ENCODE measurements around the gene TAS2R38. TPM values are rescaled to one million over a fixed set of nuclear protein-coding genes. Genes with fewer than 3 reads are reported as not detected.

Gene TAS2R38
- polyA plus RNA-seq (2013): not detected in 2 replicates

DNA sequence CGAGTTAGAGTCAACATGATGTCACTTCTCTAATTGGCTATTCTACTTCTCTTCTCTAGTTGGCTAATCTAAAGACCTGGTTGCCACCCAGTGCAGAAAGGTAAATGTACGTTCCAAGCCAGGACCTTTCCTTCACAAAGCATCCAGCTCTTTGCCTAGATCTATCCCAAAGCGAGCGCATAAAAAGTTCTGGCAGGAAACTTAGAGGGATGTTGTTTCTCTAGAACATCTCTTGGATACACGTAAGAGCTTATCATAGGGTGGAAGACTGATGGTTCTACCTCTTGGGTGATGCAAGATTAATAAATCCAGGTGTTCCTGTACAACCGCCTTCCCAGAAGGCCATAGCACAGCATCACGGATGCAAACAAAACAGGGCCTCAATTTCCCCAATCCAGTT lies at the start of gene TAS2R38:
Gene TAS2R38, minus strand, starts transcription at position 101 of the 400 bp plus-strand sequence. Its CDS starts 84 bp downstream, at position 17.
- no peak within 1 kb of the TSS for H3K27ac ChIP-seq (ENCODE audit: low read depth, low read length)
- no peaks in the 10 kb centered on the region for H3K27me3 ChIP-seq (ENCODE audit: insufficient read depth, low read length)
- no peak within 1 kb of the TSS for H3K4me3 ChIP-seq (ENCODE audit: low read depth, low read length)
- no CpG with 5 or more reads among the region's 7 CpGs for WGBS (ENCODE audit: extremely low coverage, insufficient coverage, insufficient read length)
- H2AK5ac ChIP-seq (ENCODE audit: low read length): no peak within 1 kb of the TSS
- H2BK5ac ChIP-seq (ENCODE audit: low read depth, low read length, poor library complexity): no peak within 1 kb of the TSS
- no peak within 1 kb of the TSS for H2BK120ac ChIP-seq (ENCODE audit: insufficient read depth, low read length, poor library complexity)
- H3K23ac ChIP-seq (ENCODE audit: low read length): no peak within 1 kb of the TSS
- H4K12ac ChIP-seq (ENCODE audit: low read depth, low read length): no peak within 1 kb of the TSS
- H2AFZ ChIP-seq (ENCODE audit: insufficient read depth, low read length, poor library complexity): no peak within 1 kb of the TSS
- H3K4ac ChIP-seq (ENCODE audit: low read depth, low read length): no peak within 1 kb of the TSS
- no peak within 1 kb of the TSS for H3K9ac ChIP-seq (ENCODE audit: low read length)
- H3K36me3 ChIP-seq (ENCODE audit: control insufficient read depth in 1 of 2, insufficient read depth in 2 of 2, low read length in 2 of 2): no peaks in the 10 kb centered on the region
- no peaks in the 10 kb centered on the region for H3K9me3 ChIP-seq (ENCODE audit: insufficient read depth, low read depth, low read length)
- no peaks in the 10 kb centered on the region for H3K79me1 ChIP-seq (ENCODE audit: low read length)
- H4K8ac ChIP-seq (ENCODE audit: low read depth, low read length): no peak within 1 kb of the TSS
- peaks cover 0 to 2% of the 10 kb centered on the region in 2 experiments for H3K4me1 ChIP-seq (ENCODE audit: control insufficient read depth in 1 of 2, insufficient read depth in 2 of 2, low read length in 2 of 2)
- H4K91ac ChIP-seq (ENCODE audit: low read depth, low read length): no peak within 1 kb of the TSS
- H3K14ac ChIP-seq (ENCODE audit: low read length): no peak within 1 kb of the TSS
- no peak for DNase-seq
- no peak within 1 kb of the TSS for H2BK12ac ChIP-seq (ENCODE audit: low read length)
- no peaks in the 10 kb centered on the region for H3K79me2 ChIP-seq (ENCODE audit: control insufficient read depth, insufficient read depth, low read length, poor library complexity)
- no peak within 1 kb of the TSS for H3K18ac ChIP-seq (ENCODE audit: low read length)
- no peak within 1 kb of the TSS for H3K4me2 ChIP-seq (ENCODE audit: low read length)

- no peak for DNase-seq
- whole genome bisulfite sequencing (ENCODE audit: extremely low coverage, insufficient coverage, insufficient read length): no CpG with 5 or more reads among the region's 2 CpGs
- H3K4me1 ChIP-seq (ENCODE audit: control insufficient read depth in 1 of 2, insufficient read depth in 2 of 2, low read length in 2 of 2): no peaks in the 10 kb centered on the region
- no peak overlapping the region for H2AK5ac ChIP-seq (ENCODE audit: low read length)
- H3K23ac ChIP-seq (ENCODE audit: low read length): no peak overlapping the region
- H3K9me3 ChIP-seq (ENCODE audit: insufficient read depth, low read depth, low read length): no peaks in the 10 kb centered on the region
- H3K27me3 ChIP-seq (ENCODE audit: insufficient read depth, low read length): no peaks in the 10 kb centered on the region
- H4K12ac ChIP-seq (ENCODE audit: low read depth, low read length): no peak overlapping the region
- no peak overlapping the region for H3K14ac ChIP-seq (ENCODE audit: low read length)
- no peaks in the 10 kb centered on the region for H3K79me1 ChIP-seq (ENCODE audit: low read length)
- H4K8ac ChIP-seq (ENCODE audit: low read depth, low read length): no peak overlapping the region
- H2BK5ac ChIP-seq (ENCODE audit: low read depth, low read length, poor library complexity): no peak overlapping the region
- H3K36me3 ChIP-seq (ENCODE audit: control insufficient read depth in 1 of 2, insufficient read depth in 2 of 2, low read length in 2 of 2): no peaks in the 10 kb centered on the region
- no peak overlapping the region for H3K4me2 ChIP-seq (ENCODE audit: low read length)
- H3K79me2 ChIP-seq (ENCODE audit: control insufficient read depth, insufficient read depth, low read length, poor library complexity): no peaks in the 10 kb centered on the region
- H4K91ac ChIP-seq (ENCODE audit: low read depth, low read length): no peak overlapping the region
- no peak overlapping the region for H3K9ac ChIP-seq (ENCODE audit: low read length)
- no peak overlapping the region for H3K4ac ChIP-seq (ENCODE audit: low read depth, low read length)
- no peak overlapping the region for H2BK12ac ChIP-seq (ENCODE audit: low read length)
- no peak overlapping the region for H2BK120ac ChIP-seq (ENCODE audit: insufficient read depth, low read length, poor library complexity)
- no peak overlapping the region for H3K4me3 ChIP-seq (ENCODE audit: low read depth, low read length)
- no peak overlapping the region for H2AFZ ChIP-seq (ENCODE audit: insufficient read depth, low read length, poor library complexity)
- H3K27ac ChIP-seq (ENCODE audit: low read depth, low read length): no peak overlapping the region
- no peak overlapping the region for H3K18ac ChIP-seq (ENCODE audit: low read length)
These were observed 44.6 kb upstream of the TAS2R38 start for GRCh38 chr7:142018154-142018553.

DNA sequence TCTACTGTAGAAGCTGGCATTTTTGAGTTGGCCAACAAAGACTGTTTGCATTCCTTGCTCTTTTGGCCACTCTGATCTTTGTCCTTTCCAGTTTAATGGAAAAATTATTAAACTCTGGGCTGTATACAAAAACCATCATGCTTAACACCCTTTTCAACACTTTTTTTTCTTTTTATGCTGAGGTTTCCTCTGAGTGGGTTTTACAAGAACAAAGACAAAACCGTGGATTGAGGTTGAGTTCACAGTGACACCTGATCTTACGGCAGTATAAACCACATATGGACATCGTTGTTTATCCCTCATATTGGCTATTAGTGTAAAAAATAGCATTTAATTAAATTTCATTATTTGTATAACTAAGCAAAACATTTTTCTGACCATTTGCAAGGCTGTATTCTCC lies 43.9 kb upstream of the TAS2R38 start:
- Histone ChIP-seq H3K79me1 (ENCODE audit: low read length) (no peaks in the 10 kb centered on the region), H3K79me2 (ENCODE audit: control insufficient read depth, insufficient read depth, low read length, poor library complexity) (no peaks in the 10 kb centered on the region), H2BK120ac (ENCODE audit: insufficient read depth, low read length, poor library complexity) (no peak overlapping the region), H3K9me3 (ENCODE audit: insufficient read depth, low read depth, low read length) (no peaks in the 10 kb centered on the region), H4K91ac (ENCODE audit: low read depth, low read length) (no peak overlapping the region), H3K4me1 (ENCODE audit: control insufficient read depth in 1 of 2, insufficient read depth in 2 of 2, low read length in 2 of 2) (no peaks in the 10 kb centered on the region), H3K27me3 (ENCODE audit: insufficient read depth, low read length) (no peaks in the 10 kb centered on the region), H3K14ac (ENCODE audit: low read length) (no peak overlapping the region), H3K4ac (ENCODE audit: low read depth, low read length) (no peak overlapping the region), H3K27ac (ENCODE audit: low read depth, low read length) (no peak overlapping the region), H4K12ac (ENCODE audit: low read depth, low read length) (no peak overlapping the region), H4K8ac (ENCODE audit: low read depth, low read length) (no peak overlapping the region), H3K4me2 (ENCODE audit: low read length) (no peak overlapping the region), H3K4me3 (ENCODE audit: low read depth, low read length) (no peak overlapping the region), H3K18ac (ENCODE audit: low read length) (no peak overlapping the region), H2BK12ac (ENCODE audit: low read length) (no peak overlapping the region), H2AFZ (ENCODE audit: insufficient read depth, low read length, poor library complexity) (no peak overlapping the region), H3K23ac (ENCODE audit: low read length) (no peak overlapping the region), H2BK5ac (ENCODE audit: low read depth, low read length, poor library complexity) (no peak overlapping the region), H2AK5ac (ENCODE audit: low read length) (no peak overlapping the region), H3K36me3 (ENCODE audit: control insufficient read depth in 1 of 2, insufficient read depth in 2 of 2, low read length in 2 of 2) (no peaks in the 10 kb centered on the region), H3K9ac (ENCODE audit: low read length) (no peak overlapping the region)
- no CpG with 5 or more reads among the region's 3 CpGs for WGBS (ENCODE audit: extremely low coverage, insufficient coverage, insufficient read length)
- DNase-seq: no peak

DNA sequence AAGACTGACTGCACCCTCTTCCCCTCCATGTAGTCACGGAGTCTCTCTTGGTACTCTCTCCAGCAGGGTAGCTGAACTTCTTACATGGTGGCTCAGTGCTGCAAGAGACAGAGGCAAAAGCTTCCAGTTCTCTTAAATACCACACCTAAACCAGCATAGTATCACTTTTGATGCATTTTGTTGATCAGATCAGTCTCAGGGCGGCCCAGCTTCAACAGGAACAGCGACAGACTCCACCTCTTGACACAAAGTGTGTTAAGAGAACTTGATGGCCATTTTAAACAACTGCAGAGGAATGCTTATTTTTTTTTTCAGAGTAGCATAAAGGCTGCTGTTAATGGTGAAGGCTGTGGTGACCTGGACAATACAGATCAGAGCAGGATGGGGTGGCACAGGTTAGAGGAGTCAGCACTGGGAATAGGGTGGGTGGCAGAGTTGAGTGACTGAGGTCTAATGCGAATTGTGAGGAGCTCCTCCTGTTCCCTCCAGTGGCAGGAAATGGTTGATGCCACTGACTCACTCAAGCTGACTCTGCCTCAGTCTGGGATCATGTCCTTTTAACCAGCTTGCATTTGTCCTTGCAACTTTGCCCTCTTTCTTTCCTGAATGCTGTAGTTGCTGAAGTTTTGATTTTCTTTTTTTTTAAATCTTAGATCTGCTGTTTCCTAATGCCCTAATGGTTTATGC lies 39.4 kb upstream of the TAS2R38 start:
- Histone ChIP-seq H3K27ac (ENCODE audit: low read depth, low read length) (no peak overlapping the region), H2BK120ac (ENCODE audit: insufficient read depth, low read length, poor library complexity) (no peak overlapping the region), H3K4me2 (ENCODE audit: low read length) (no peak overlapping the region), H3K79me2 (ENCODE audit: control insufficient read depth, insufficient read depth, low read length, poor library complexity) (no peaks in the 10 kb centered on the region), H3K9me3 (ENCODE audit: insufficient read depth, low read depth, low read length) (no peaks in the 10 kb centered on the region), H3K79me1 (ENCODE audit: low read length) (no peaks in the 10 kb centered on the region), H2BK5ac (ENCODE audit: low read depth, low read length, poor library complexity) (no peak overlapping the region), H3K4me3 (ENCODE audit: low read depth, low read length) (no peak overlapping the region), H2AFZ (ENCODE audit: insufficient read depth, low read length, poor library complexity) (no peak overlapping the region), H3K4ac (ENCODE audit: low read depth, low read length) (no peak overlapping the region), H2AK5ac (ENCODE audit: low read length) (no peak overlapping the region), H3K14ac (ENCODE audit: low read length) (no peak overlapping the region), H3K27me3 (ENCODE audit: insufficient read depth, low read length) (no peaks in the 10 kb centered on the region), H3K36me3 (ENCODE audit: control insufficient read depth in 1 of 2, insufficient read depth in 2 of 2, low read length in 2 of 2) (no peaks in the 10 kb centered on the region), H3K18ac (ENCODE audit: low read length) (no peak overlapping the region), H4K8ac (ENCODE audit: low read depth, low read length) (no peak overlapping the region), H4K12ac (ENCODE audit: low read depth, low read length) (no peak overlapping the region), H4K91ac (ENCODE audit: low read depth, low read length) (no peak overlapping the region), H3K23ac (ENCODE audit: low read length) (no peak overlapping the region), H3K9ac (ENCODE audit: low read length) (peak overlapping the region; percentile 53), H2BK12ac (ENCODE audit: low read length) (no peak overlapping the region), H3K4me1 (ENCODE audit: control insufficient read depth in 1 of 2, insufficient read depth in 2 of 2, low read length in 2 of 2) (no peaks in the 10 kb centered on the region)
- DNase-seq: no peak
- WGBS (ENCODE audit: extremely low coverage, insufficient coverage, insufficient read length): no CpG with 5 or more reads among the region's 4 CpGs

Measured in trophoblast cell (in vitro differentiated cells and primary cell).